Muscle of leg (tissue), 11 donors: ENCODE data around the gene ELANE. TPM values are rescaled to one million over a fixed set of nuclear protein-coding genes. Genes with fewer than 3 reads are reported as not detected.

ENCODE experiments used
- DNase-seq: peaks from one replicate; pipeline ENCODE4 v3.0.0; 2013
- H3K27ac ChIP-seq: one replicate; pipeline ENCODE4 v1.5.1; 2013; ENCODE audit warnings: mild to moderate bottlenecking, low read length, control low read depth
- H3K27me3 ChIP-seq: one replicate; pipeline ENCODE4 v1.6.1; 2013; ENCODE audit warnings: low read length; ENCODE audit not compliant: control insufficient read depth, insufficient read depth
- H3K36me3 ChIP-seq: one replicate; pipeline ENCODE4 v1.6.1; 2013; ENCODE audit warnings: low read length; ENCODE audit not compliant: control insufficient read depth, insufficient read depth
- H3K4me1 ChIP-seq: one replicate; pipeline ENCODE4 v1.6.1; 2013; ENCODE audit warnings: low read length; ENCODE audit not compliant: control insufficient read depth, insufficient read depth
- H3K4me3 ChIP-seq: one replicate; pipeline ENCODE4 v1.5.1; 2013; ENCODE audit warnings: low read length, control low read depth
- H3K9me3 ChIP-seq: replicated peaks from 2 replicates; pipeline ENCODE4 v1.6.1; 2013; ENCODE audit warnings: low read depth, low read length; ENCODE audit not compliant: control insufficient read depth
- WGBS: methylation state at CpG from one replicate; pipeline ENCODE4 v1.1.5; 2013; ENCODE audit warnings: missing lambda C conversion rate; ENCODE audit not compliant: insufficient coverage; 5-methylcytosine and 5-hydroxymethylcytosine counted together
- polyA plus RNA-seq, 8 donors: library from polyadenylated mRNA; unstranded; fragments of 120-200 nt; gene quantifications; one replicate each; pipeline versions ENCODE4 v1.2.1 to v1.2.3, GENCODE V29; 2013; ENCODE audit warnings: inconsistent platforms in 1 of 8, low replicate concordance in 1 of 8; ENCODE audit not compliant: insufficient read length in 8 of 8, insufficient read depth in 1 of 8
- total RNA-seq: library from RNA; stranded (reverse); fragments of 120-200 nt; gene quantifications from one replicate; pipeline ENCODE4 v1.2.4, GENCODE V29; 2013

ELANE gene
- total and polyA plus RNA-seq, 9 donors, result 0.22 to 4.4 (median 0.67) TPM

DNA sequence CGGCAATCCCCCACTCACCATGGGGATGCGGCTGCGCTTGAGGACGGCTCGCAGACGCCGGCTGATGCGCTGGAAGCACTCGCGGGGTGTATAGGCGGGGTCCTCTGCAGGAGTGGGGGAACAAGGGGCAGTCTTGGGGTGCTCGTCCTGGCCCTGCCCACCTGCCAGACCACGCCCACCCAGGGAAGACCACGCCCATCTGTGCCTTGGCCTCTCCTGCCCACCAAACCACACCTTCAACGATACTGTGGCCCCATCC, 47.9 kb downstream of the ELANE start:
- 84% methylated on average over 5 of the region's 15 CpGs for WGBS
- DNase-seq, result no peak

DNA sequence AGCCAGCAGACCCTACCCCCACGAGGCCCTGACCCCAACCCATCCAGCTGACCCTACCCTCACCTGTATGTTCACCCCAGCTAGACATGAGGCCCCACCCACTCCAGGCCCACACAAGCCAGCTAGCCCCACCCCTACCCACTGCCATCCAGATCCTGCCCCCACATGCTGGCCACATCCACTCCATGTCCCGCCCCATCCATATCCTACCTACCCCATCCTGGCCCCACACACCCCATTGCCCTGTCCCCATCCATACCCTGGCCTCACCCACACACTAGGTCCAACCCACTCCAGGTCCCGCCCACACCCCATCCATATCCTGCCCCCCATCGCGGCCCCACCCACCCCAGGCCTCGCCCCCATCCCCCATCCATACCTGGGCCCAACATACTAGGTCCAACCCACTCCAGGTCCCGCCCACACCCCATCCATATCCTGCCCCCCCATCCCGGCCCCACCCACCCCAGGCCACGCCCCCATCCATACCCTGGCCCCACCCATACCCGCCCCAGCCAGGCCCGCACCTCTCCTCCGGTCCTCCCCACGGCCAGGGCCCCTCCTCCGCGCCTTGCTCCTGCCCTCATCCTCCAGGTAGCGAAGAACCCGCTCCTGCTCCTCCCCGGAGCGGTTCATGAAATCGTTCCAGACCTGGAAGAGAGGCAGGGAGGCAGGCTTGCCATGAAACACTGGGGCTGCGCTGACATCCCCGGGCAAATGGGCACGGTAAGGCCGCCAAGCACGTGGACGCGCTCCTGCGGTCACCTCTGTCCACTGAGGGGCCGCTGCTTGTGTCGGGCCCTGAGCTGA, 48.4 kb downstream of the ELANE start:
- 87% methylated on average over 18 of the region's 30 CpGs for WGBS

More for the DNA sequence above, 47.9 kb downstream of the ELANE start:
- H3K27ac ChIP-seq, result no peak overlapping the region
- no peaks in the 10 kb centered on the region for H3K27me3 ChIP-seq
- H3K9me3 ChIP-seq, result no peaks in the 10 kb centered on the region
- H3K4me1 ChIP-seq, result peaks cover 10% of the 10 kb centered on the region
- no peak overlapping the region for H3K4me3 ChIP-seq
- peaks cover 45% of the 10 kb centered on the region for H3K36me3 ChIP-seq

DNA sequence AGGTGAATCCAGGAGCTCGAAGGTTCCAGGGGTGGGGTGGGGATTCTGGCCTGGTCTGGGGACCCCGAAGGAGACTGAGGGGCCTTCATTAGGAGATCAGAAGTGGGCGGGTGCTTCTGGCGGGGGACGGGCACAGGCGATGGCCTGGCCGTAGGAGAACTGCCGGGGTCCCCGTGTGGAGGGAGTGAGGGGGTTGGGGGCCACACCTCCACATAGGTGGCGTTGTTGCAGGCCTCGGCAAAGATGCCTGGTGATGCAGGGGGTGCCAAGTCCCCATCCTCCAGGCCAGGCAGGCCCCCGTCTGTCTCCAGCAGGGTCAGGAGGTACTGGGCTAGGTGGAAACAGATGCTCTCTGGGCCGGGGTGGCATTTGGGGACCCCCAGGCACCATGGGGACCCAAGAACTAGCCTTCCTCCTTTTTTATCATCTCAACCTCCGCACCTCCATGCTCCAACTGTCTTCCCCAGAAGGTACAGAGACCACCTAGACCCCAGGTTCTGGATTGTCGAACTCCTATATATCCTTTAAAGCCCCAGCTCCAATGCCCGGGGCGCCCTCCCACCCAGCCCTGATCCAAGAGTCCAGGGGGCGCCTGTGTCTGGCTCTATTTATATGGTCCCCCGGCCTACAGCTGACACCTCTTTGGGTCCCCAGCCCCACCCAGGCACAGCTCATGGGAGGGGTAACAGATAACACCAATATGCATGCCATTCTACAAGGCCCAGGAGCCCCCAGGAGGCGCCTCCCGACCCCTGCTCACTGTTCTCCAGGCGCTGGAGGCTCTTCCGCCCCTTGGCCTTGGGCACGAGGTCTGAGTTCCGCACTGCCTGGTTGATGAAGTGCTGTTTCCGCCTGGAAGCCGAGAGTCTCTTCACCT, 49.4 kb downstream of the ELANE start:
- Histone ChIP-seq H3K27ac (no peak overlapping the region), H3K4me3 (no peak overlapping the region), H3K36me3 (peaks cover 43% of the 10 kb centered on the region), H3K4me1 (peaks cover 10% of the 10 kb centered on the region), H3K9me3 (no peaks in the 10 kb centered on the region), H3K27me3 (no peaks in the 10 kb centered on the region)
- 90% methylated on average over 24 of the region's 27 CpGs for WGBS
- no peak for DNase-seq

More for the DNA sequence above, 48.4 kb downstream of the ELANE start:
- H3K36me3 ChIP-seq, result peaks cover 45% of the 10 kb centered on the region
- H3K4me1 ChIP-seq, result peaks cover 10% of the 10 kb centered on the region
- no peak overlapping the region for H3K27ac ChIP-seq
- H3K9me3 ChIP-seq, result no peaks in the 10 kb centered on the region
- no peak overlapping the region for H3K4me3 ChIP-seq
- no peaks in the 10 kb centered on the region for H3K27me3 ChIP-seq
- no peak for DNase-seq

DNA sequence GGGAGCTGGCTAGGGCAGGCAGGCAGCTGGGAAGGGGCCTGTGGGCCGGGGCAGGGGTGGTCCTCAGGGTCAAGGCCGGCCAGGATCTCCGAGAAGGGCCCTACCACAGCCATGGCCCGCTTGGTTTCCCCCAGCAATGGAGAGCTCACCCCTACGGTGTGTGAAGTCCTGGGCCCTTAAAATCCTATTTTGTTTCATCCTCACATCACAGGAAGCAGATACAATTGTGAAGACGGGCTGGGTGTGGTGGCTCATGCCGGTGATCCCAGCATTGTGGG, 49.9 kb downstream of the ELANE start:
- 100% methylated on average over 2 of the region's 7 CpGs for WGBS
- Histone ChIP-seq H3K36me3 (peaks cover 37% of the 10 kb centered on the region), H3K27me3 (no peaks in the 10 kb centered on the region), H3K9me3 (no peaks in the 10 kb centered on the region), H3K27ac (no peak overlapping the region), H3K4me1 (peaks cover 10% of the 10 kb centered on the region), H3K4me3 (no peak overlapping the region)
- DNase-seq, result no peak

DNA sequence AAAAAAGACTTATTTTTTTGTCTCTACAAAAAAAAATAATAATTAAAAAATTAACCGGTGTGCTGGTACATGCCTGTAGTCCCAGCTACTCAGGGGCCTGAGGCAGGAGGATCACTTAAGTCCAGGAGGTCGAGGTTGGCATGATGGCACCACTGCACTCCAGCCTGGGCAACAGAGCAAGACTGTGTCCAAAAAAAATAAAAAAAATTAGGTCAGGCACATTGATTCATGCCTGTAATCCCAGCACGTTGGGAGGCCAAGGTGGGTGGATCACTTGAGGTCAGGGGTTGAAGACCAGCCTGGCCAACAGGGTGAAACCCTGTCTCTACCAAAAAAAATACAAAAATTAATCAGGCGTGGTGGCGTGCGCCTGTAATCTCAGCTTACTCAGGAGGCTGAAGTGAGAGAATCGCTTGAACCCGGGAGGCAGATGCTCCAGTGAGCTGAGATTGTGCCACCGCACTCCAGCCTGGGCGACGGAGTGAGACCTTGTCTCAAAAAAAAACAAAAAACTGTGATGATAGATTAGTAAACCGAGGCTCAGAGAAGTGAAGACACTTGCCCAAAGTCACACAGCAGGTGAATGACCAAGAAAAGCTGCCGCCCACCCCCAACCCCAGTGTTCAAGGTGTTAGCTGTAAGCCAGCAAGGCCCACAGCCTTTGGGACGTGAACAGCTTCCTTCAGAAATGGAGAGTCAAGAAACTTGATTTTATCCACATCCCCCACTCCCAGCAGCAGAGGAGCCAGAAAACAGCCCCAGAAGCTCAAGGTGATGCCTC, 50.5 kb downstream of the ELANE start:
- Histone ChIP-seq H3K9me3 (no peaks in the 10 kb centered on the region), H3K36me3 (peaks cover 31% of the 10 kb centered on the region), H3K4me1 (peaks cover 10% of the 10 kb centered on the region), H3K27me3 (no peaks in the 10 kb centered on the region), H3K27ac (no peak overlapping the region), H3K4me3 (no peak overlapping the region)
- no peak for DNase-seq
- 94% methylated on average over 12 of the region's 14 CpGs for WGBS

DNA sequence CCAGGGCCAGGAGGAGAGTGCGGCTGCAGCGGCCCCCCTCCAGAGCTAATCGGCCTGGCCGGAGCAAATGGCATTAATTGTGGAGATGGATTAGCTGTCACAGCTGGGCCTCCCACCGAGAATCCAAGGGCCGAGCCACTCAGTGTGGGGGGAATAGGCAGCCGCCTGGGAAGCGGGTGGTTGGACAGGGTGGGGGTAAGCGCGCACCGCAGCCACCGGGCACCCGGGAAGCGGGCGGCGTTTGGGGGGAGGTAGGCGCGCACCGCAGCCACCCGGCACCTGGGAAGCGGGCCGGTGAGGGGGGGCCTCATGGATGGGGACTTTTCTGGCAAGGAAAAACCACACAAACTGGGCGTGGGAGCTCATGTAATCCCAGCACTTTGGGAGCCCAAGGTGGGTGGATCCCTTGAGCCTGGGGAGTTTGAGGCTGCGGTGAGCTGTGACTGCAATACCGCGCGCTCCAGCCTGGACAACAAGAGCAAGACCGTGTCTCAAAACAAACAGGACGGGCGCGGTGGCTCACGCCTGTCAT, 51.2 kb downstream of the ELANE start:
- WGBS, result 37% methylated on average over 25 of the region's 32 CpGs
- H3K27me3 ChIP-seq, result no peaks in the 10 kb centered on the region

DNA sequence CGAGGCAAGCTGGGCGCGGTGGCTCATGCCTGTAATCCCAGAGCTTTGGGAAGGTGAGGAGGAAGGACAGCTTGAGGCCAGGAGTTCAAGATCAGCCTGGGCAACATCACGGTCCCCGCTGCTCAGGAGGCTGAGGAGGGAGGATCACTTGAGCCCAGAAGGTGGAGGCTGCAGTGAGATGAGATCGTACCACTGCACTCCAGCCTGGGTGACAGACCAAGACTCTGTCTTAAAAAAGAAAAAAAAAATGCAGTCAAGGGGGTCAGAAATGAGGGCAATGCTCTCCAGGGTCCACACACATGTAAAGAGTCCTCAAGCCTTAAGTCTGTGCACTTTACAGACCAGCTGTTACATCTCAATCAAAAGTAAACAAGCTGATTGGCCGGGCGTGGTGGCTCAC, 52.4 kb downstream of the ELANE start:
- Histone ChIP-seq H3K4me1 (peaks cover 10% of the 10 kb centered on the region), H3K4me3 (no peak overlapping the region), H3K27ac (no peak overlapping the region), H3K9me3 (no peaks in the 10 kb centered on the region), H3K27me3 (no peaks in the 10 kb centered on the region), H3K36me3 (peaks cover 21% of the 10 kb centered on the region)
- 84% methylated on average over 7 of the region's 8 CpGs for WGBS
- no peak for DNase-seq

More for the DNA sequence above, 51.2 kb downstream of the ELANE start:
- Histone ChIP-seq H3K27ac (no peak overlapping the region), H3K36me3 (peaks cover 31% of the 10 kb centered on the region), H3K4me1 (peaks cover 10% of the 10 kb centered on the region), H3K9me3 (no peaks in the 10 kb centered on the region), H3K4me3 (no peak overlapping the region)
- no peak for DNase-seq

Other genes starting within 250 kb of the ELANE start
- 28.6 TPM for gene POLRMT, start 218.8 kb upstream of the ELANE start, total RNA-seq
- gene POLRMT, start 218.8 kb upstream of the ELANE start, polyA plus RNA-seq, result 10 to 100 TPM; 30.0 to 42.7 (median 34.4) TPM
- gene FGF22, start 212.4 kb upstream of the ELANE start, total RNA-seq, result 0.04 TPM
- gene FGF22, start 212.4 kb upstream of the ELANE start, polyA plus RNA-seq, result under 1 TPM; 0.07 to 0.38 (median 0.15) TPM
- 13.2 TPM for gene RNF126, start 189.1 kb upstream of the ELANE start, total RNA-seq
- 10 to 100 TPM; 22.2 to 36.0 (median 30.4) TPM for gene RNF126, start 189.1 kb upstream of the ELANE start, polyA plus RNA-seq
- 21.2 TPM for gene FSTL3, start 175.9 kb upstream of the ELANE start, total RNA-seq
- 10 to 100 TPM; 14.5 to 24.3 (median 18.2) TPM for gene FSTL3, start 175.9 kb upstream of the ELANE start, polyA plus RNA-seq
- 0.04 TPM for gene PRSS57, start 156.9 kb upstream of the ELANE start, total RNA-seq
- gene PRSS57, start 156.9 kb upstream of the ELANE start, polyA plus RNA-seq, result 1 to 10 TPM in 1 of 8 donors, under 1 TPM in 6, not detected in 1; 0.16 to 1.2 (median 0.31) TPM
- gene PALM, start 143.4 kb upstream of the ELANE start, total RNA-seq, result 23.7 TPM
- 10 to 100 TPM; 23.9 to 56.7 (median 39.0) TPM for gene PALM, start 143.4 kb upstream of the ELANE start, polyA plus RNA-seq
- gene MISP, start 101.2 kb upstream of the ELANE start, total RNA-seq, result 0.09 TPM
- 10 to 100 TPM in 1 of 8 donors, 1 to 10 TPM in 1, under 1 TPM in 5, not detected in 1; 0.14 to 11.6 (median 0.18) TPM for gene MISP, start 101.2 kb upstream of the ELANE start, polyA plus RNA-seq
- gene PTBP1, start 54.9 kb upstream of the ELANE start, total RNA-seq, result 50.6 TPM
- 100 to 1,000 TPM; 101 to 207 (median 152) TPM for gene PTBP1, start 54.9 kb upstream of the ELANE start, polyA plus RNA-seq
- gene PLPPR3, start 30.3 kb upstream of the ELANE start, total RNA-seq, result 0.35 TPM
- under 1 TPM; 0.13 to 0.90 (median 0.54) TPM for gene PLPPR3, start 30.3 kb upstream of the ELANE start, polyA plus RNA-seq
- gene AZU1, start 24.5 kb upstream of the ELANE start, total RNA-seq, result 0.18 TPM
- 1 to 10 TPM; 1.2 to 6.5 (median 2.3) TPM for gene AZU1, start 24.5 kb upstream of the ELANE start, polyA plus RNA-seq
- 0.44 TPM for gene PRTN3, start 11.3 kb upstream of the ELANE start, total RNA-seq
- gene PRTN3, start 11.3 kb upstream of the ELANE start, polyA plus RNA-seq, result 10 to 100 TPM in 1 of 8 donors, 1 to 10 TPM in 7; 1.5 to 11.6 (median 3.9) TPM
- 8.7 TPM for gene CFD, start 7.4 kb downstream of the ELANE start, total RNA-seq
- 1 to 10 TPM; 1.1 to 3.2 (median 1.9) TPM for gene CFD, start 7.4 kb downstream of the ELANE start, polyA plus RNA-seq
- gene MED16, start 40.9 kb downstream of the ELANE start, total RNA-seq, result 11.6 TPM
- gene MED16, start 40.9 kb downstream of the ELANE start, polyA plus RNA-seq, result 10 to 100 TPM; 31.9 to 48.1 (median 38.4) TPM
- gene RNU6-9, start 41.2 kb downstream of the ELANE start, total RNA-seq, result not detected
- gene RNU6-9, start 41.2 kb downstream of the ELANE start, polyA plus RNA-seq, result not detected
- 13.1 TPM for gene R3HDM4, start 60.9 kb downstream of the ELANE start, total RNA-seq
- 10 to 100 TPM; 30.4 to 38.6 (median 34.7) TPM for gene R3HDM4, start 60.9 kb downstream of the ELANE start, polyA plus RNA-seq
- gene KISS1R, start 65.0 kb downstream of the ELANE start, total RNA-seq, result not detected
- gene KISS1R, start 65.0 kb downstream of the ELANE start, polyA plus RNA-seq, result not detected
- 9.7 TPM for gene ARID3A, start 73.7 kb downstream of the ELANE start, total RNA-seq
- gene ARID3A, start 73.7 kb downstream of the ELANE start, polyA plus RNA-seq, result 10 to 100 TPM in 7 of 8 donors, 1 to 10 TPM in 1; 9.4 to 19.1 (median 16.7) TPM
- 24.6 TPM for gene WDR18, start 132.0 kb downstream of the ELANE start, total RNA-seq
- gene WDR18, start 132.0 kb downstream of the ELANE start, polyA plus RNA-seq, result 10 to 100 TPM; 25.9 to 46.9 (median 32.8) TPM
- gene GRIN3B, start 148.1 kb downstream of the ELANE start, total RNA-seq, result not detected
- gene GRIN3B, start 148.1 kb downstream of the ELANE start, polyA plus RNA-seq, result under 1 TPM; 0.11 to 0.58 (median 0.30) TPM
- gene TMEM259, start 168.8 kb downstream of the ELANE start, total RNA-seq, result 60.5 TPM
- 100 to 1,000 TPM in 3 of 8 donors, 10 to 100 TPM in 5; 73.8 to 115 (median 87.3) TPM for gene TMEM259, start 168.8 kb downstream of the ELANE start, polyA plus RNA-seq
- gene RNU6-2, start 169.2 kb downstream of the ELANE start, total RNA-seq, result not detected
- not detected for gene RNU6-2, start 169.2 kb downstream of the ELANE start, polyA plus RNA-seq
- gene CNN2, start 174.3 kb downstream of the ELANE start, total RNA-seq, result 31.3 TPM
- 10 to 100 TPM; 51.3 to 64.9 (median 54.3) TPM for gene CNN2, start 174.3 kb downstream of the ELANE start, polyA plus RNA-seq
- gene ABCA7, start 187.8 kb downstream of the ELANE start, total RNA-seq, result 8.9 TPM
- 10 to 100 TPM in 7 of 8 donors, 1 to 10 TPM in 1; 7.9 to 23.0 (median 15.6) TPM for gene ABCA7, start 187.8 kb downstream of the ELANE start, polyA plus RNA-seq
- 5.0 TPM for gene ARHGAP45, start 214.9 kb downstream of the ELANE start, total RNA-seq
- 10 to 100 TPM in 7 of 8 donors, 1 to 10 TPM in 1; 8.6 to 13.1 (median 11.2) TPM for gene ARHGAP45, start 214.9 kb downstream of the ELANE start, polyA plus RNA-seq
- gene POLR2E, start 243.1 kb downstream of the ELANE start, total RNA-seq, result 69.6 TPM
- 100 to 1,000 TPM; 117 to 149 (median 133) TPM for gene POLR2E, start 243.1 kb downstream of the ELANE start, polyA plus RNA-seq